HEK293 (cell line): ENCODE results near the gene BBOF1.

Source experiments
- CTCF ChIA-PET: fragments of 350-600 bp; formaldehyde crosslinking; extraction: SDS; loops from one replicate; lab custom pipeline; 2021; ENCODE audit warnings: antibody characterized with exemption; lab: Yijun Ruan, JAX
- POLR2A ChIA-PET: fragments of 300-600 bp; formaldehyde crosslinking; extraction: SDS; loops from one replicate; lab custom pipeline; 2020; ENCODE audit warnings: antibody characterized with exemption, inconsistent platforms; lab: Yijun Ruan, JAX
- H3K27ac ChIP-seq: fragments of 200-500 bp; sonication (Bioruptor generic); 2 replicates; pipeline ENCODE4 v1.5.1; 2014; ENCODE audit warnings: low read depth, low read length, control low read depth, inconsistent platforms; ENCODE audit errors: extremely low read depth
- H3K36me3 ChIP-seq, 2 experiments: fragments of 200-500 bp in 1 of 2; sonication (Bioruptor generic) in 1 of 2; 1 replicate in 1 of 2; 2 replicates in 1 of 2; pipeline ENCODE4 v1.5.1; 2014 to 2017; ENCODE audit warnings: inconsistent platforms in 2 of 2, low read length in 2 of 2; ENCODE audit not compliant: control insufficient read depth in 2 of 2, insufficient read depth in 1 of 2
- H3K4me1 ChIP-seq: fragments of 200-500 bp; sonication (Bioruptor generic); 2 replicates; pipeline ENCODE4 v1.5.1; 2014; ENCODE audit warnings: mild to moderate bottlenecking, low read length, inconsistent platforms; ENCODE audit not compliant: control insufficient read depth, insufficient read depth
- H3K4me3 ChIP-seq: 2 replicates; pipeline ENCODE4 v1.5.1; 2011; ENCODE audit warnings: low read depth, mild to moderate bottlenecking, control low read depth, low read length, moderate library complexity
- H3K9me3 ChIP-seq: fragments of 200-500 bp; sonication (Bioruptor generic); 2 replicates; pipeline ENCODE4 v1.5.1; 2014; ENCODE audit warnings: low read depth, low read length, inconsistent platforms; ENCODE audit not compliant: control insufficient read depth, insufficient read depth
- CTCF ChIP-seq: fragments of 450-650 bp; formaldehyde crosslinking; IDR thresholded peaks from 2 replicates; pipeline ENCODE4 v1.5.1; 2016; ENCODE audit warnings: missing biosample characterization, missing genetic modification characterization
- HIC1 ChIP-seq: fragments of 450-650 bp; formaldehyde crosslinking; IDR thresholded peaks from 2 replicates; pipeline ENCODE4 v1.5.1; 2016; ENCODE audit warnings: missing biosample characterization, missing genetic modification characterization
- IKZF3 ChIP-seq: fragments of 450-650 bp; IDR thresholded peaks from 2 replicates; pipeline ENCODE4 v1.5.0; 2018; ENCODE audit warnings: missing biosample characterization, mild to moderate bottlenecking, missing genetic modification characterization, moderate library complexity
- PRDM6 ChIP-seq: fragments of 450-650 bp; formaldehyde crosslinking; IDR thresholded peaks from 2 replicates; pipeline ENCODE4 v1.5.1; 2017; ENCODE audit warnings: missing biosample characterization, missing genetic modification characterization
- SP2 ChIP-seq: fragments of 450-650 bp; formaldehyde crosslinking; IDR thresholded peaks from 2 replicates; pipeline ENCODE4 v1.5.1; 2016; ENCODE audit warnings: missing biosample characterization, missing genetic modification characterization
- ZEB2 ChIP-seq: fragments of 450-650 bp; formaldehyde crosslinking; IDR thresholded peaks from 2 replicates; pipeline ENCODE4 v1.5.1; 2016; ENCODE audit warnings: missing biosample characterization, missing genetic modification characterization
- ZNF146 ChIP-seq: fragments of 450-650 bp; formaldehyde crosslinking; IDR thresholded peaks from 2 replicates; pipeline ENCODE4 v1.5.1; 2016; ENCODE audit warnings: missing biosample characterization, missing genetic modification characterization
- ZNF169 ChIP-seq: fragments of 450-650 bp; formaldehyde crosslinking; IDR thresholded peaks from 2 replicates; pipeline ENCODE4 v1.5.1; 2016; ENCODE audit warnings: missing biosample characterization, missing genetic modification characterization
- ZNF18 ChIP-seq: fragments of 450-650 bp; formaldehyde crosslinking; IDR thresholded peaks from 2 replicates; pipeline ENCODE4 v1.5.1; 2016; ENCODE audit warnings: missing biosample characterization, missing genetic modification characterization
- ZNF280D ChIP-seq: fragments of 450-650 bp; formaldehyde crosslinking; IDR thresholded peaks from 2 replicates; pipeline ENCODE4 v1.5.1; 2016; ENCODE audit warnings: missing biosample characterization, missing genetic modification characterization
- ZNF335 ChIP-seq: fragments of 450-650 bp; formaldehyde crosslinking; conservative IDR thresholded peaks from 2 replicates; pipeline ENCODE4 v1.5.1; 2016; ENCODE audit warnings: missing biosample characterization, missing genetic modification characterization
- ZNF544 ChIP-seq: fragments of 450-650 bp; formaldehyde crosslinking; IDR thresholded peaks from 2 replicates; pipeline ENCODE4 v1.5.0; 2017; ENCODE audit warnings: missing biosample characterization, missing genetic modification characterization
- ZNF555 ChIP-seq: fragments of 450-650 bp; formaldehyde crosslinking; conservative IDR thresholded peaks from 2 replicates; pipeline ENCODE4 v1.5.1; 2017; ENCODE audit warnings: missing biosample characterization, mild to moderate bottlenecking, missing genetic modification characterization, inconsistent platforms
- ZNF623 ChIP-seq: fragments of 450-650 bp; formaldehyde crosslinking; IDR thresholded peaks from 2 replicates; pipeline ENCODE4 v1.5.1; 2016; ENCODE audit warnings: missing biosample characterization, missing genetic modification characterization
- ZNF626 ChIP-seq: fragments of 450-650 bp; sonication (Bioruptor Pico); formaldehyde crosslinking; IDR thresholded peaks from 2 replicates; pipeline ENCODE4 v1.5.1; 2018; ENCODE audit warnings: missing biosample characterization, missing genetic modification characterization, inconsistent platforms
- ZNF704 ChIP-seq: fragments of 450-650 bp; formaldehyde crosslinking; IDR thresholded peaks from 2 replicates; pipeline ENCODE4 v1.5.1; 2016; ENCODE audit warnings: missing biosample characterization, missing genetic modification characterization
- ZNF792 ChIP-seq: fragments of 450-650 bp; formaldehyde crosslinking; IDR thresholded peaks from 2 replicates; pipeline ENCODE4 v1.5.1; 2016; ENCODE audit warnings: missing biosample characterization, missing genetic modification characterization
- ZNF830 ChIP-seq: fragments of 450-650 bp; IDR thresholded peaks from 2 replicates; pipeline ENCODE4 v1.5.0; 2018; ENCODE audit warnings: missing biosample characterization, missing genetic modification characterization, low read depth, mild to moderate bottlenecking, moderate library complexity
- ZNF843 ChIP-seq: fragments of 450-650 bp; formaldehyde crosslinking; IDR thresholded peaks from 2 replicates; pipeline ENCODE4 v1.5.1; 2016; ENCODE audit warnings: missing biosample characterization, missing genetic modification characterization
- ZSCAN5A ChIP-seq: fragments of 450-650 bp; formaldehyde crosslinking; IDR thresholded peaks from 2 replicates; pipeline ENCODE4 v1.5.1; 2016; ENCODE audit warnings: missing biosample characterization, missing genetic modification characterization

BBOF1 gene

GRCh38 chr14:73995977-73996378 is 23.2 kb upstream of the BBOF1 start (continued):
- no peak for TF ChIP-seq ZNF623
- TF ChIP-seq ZNF169 (tag by site-specific recombination), result no peak

GRCh38 chr14:73996731-73997107 is 22.4 kb upstream of the BBOF1 start:
- H3K4me1 ChIP-seq, result no peaks in the 10 kb centered on the region
- no peak for TF ChIP-seq ZNF792
- no peak for TF ChIP-seq ZNF146 (tag by site-specific recombination)
- TF ChIP-seq ZNF544 (tag by site-specific recombination), result no peak
- TF ChIP-seq PRDM6, result no peak
- TF ChIP-seq ZNF18 (tag by site-specific recombination), result no peak
- no peak for TF ChIP-seq ZNF704 (tag by site-specific recombination)
- no peak for TF ChIP-seq IKZF3
- TF ChIP-seq ZNF555, result no peak
- TF ChIP-seq ZNF843 (tag by site-specific recombination), result no peak
- no peak for TF ChIP-seq HIC1 (tag by site-specific recombination)
- TF ChIP-seq ZNF280D, result no peak
- TF ChIP-seq SP2 (tag by site-specific recombination), result no peak
- TF ChIP-seq ZNF335 (tag by site-specific recombination), result no peak
- no peak for TF ChIP-seq ZSCAN5A
- TF ChIP-seq ZNF626 (tag by site-specific recombination), result no peak
- TF ChIP-seq ZNF830, result no peak
- no peak for TF ChIP-seq ZEB2 (tag by site-specific recombination)
- TF ChIP-seq CTCF (tag by site-specific recombination), result no peak
- CTCF ChIA-PET, result interaction anchor here (0.6 kb wide), 1 partner anchor 19 kb away, joined by 4 read pairs; no protein-coding TSS in a partner anchor
- H3K4me3 ChIP-seq, result no peak overlapping the region
- H3K27ac ChIP-seq, result no peak overlapping the region
- no peaks in the 10 kb centered on the region for H3K9me3 ChIP-seq
- peaks cover 0 to 4% of the 10 kb centered on the region in 2 experiments; a peak in 2 of 3 replicates for H3K36me3 ChIP-seq
- POLR2A ChIA-PET, result no interaction called here
